ENCODE data around the gene ADRA2A.

- no peak for TF ChIP-seq CTCF (IDR thresholded peaks at IDR 0.05)
- no peak for TF ChIP-seq POLR2A (IDR thresholded peaks at IDR 0.05)
Measured at GRCh38 chr10:111116211-111116610, 39.4 kb downstream of the ADRA2A start.
